NCI-H2029 (cell line): ENCODE results near the gene RHEX.
A peak's percentile ranks its signal among the peaks of the same experiment; 100 is the strongest.
"Not testable (repeated sequence)": the region's sequence is repeated elsewhere in the genome, so short reads cannot be mapped to it uniquely, and the experiment has no call there.

Experiments
- DNase-seq: peaks from one replicate; lab custom pipeline; 2025; lab: John Stamatoyannopoulos, UW

The RHEX gene

GRCh38 chr1:206052919-206053610 is at the start of gene RHEX:
Gene RHEX (plus strand): TSS chr1:206053173. CDS start chr1:206097829, 44,656 bp downstream.
- not testable (repeated sequence) for DNase-seq

GRCh38 chr1:206003854-206004800 is 48.8 kb upstream of the RHEX start:
- DNase-seq, result no peak

- peak; percentile 24 for DNase-seq
Measured at GRCh38 chr1:206004826-206005225, 48.1 kb upstream of the RHEX start.

GRCh38 chr1:206005234-206005633 is 47.7 kb upstream of the RHEX start:
- DNase-seq, result no peak

GRCh38 chr1:206005778-206006180 is 47.2 kb upstream of the RHEX start:
- no peak for DNase-seq

GRCh38 chr1:206006946-206007345 is 46.0 kb upstream of the RHEX start:
- no peak for DNase-seq

GRCh38 chr1:206010060-206010459 is 42.9 kb upstream of the RHEX start:
- DNase-seq, result no peak

- DNase-seq, result no peak
Measured at GRCh38 chr1:206011057-206011456, 41.9 kb upstream of the RHEX start.

GRCh38 chr1:206012086-206012859 is 40.7 kb upstream of the RHEX start:
- no peak for DNase-seq

- no peak for DNase-seq
Measured at GRCh38 chr1:206013026-206013795, 39.8 kb upstream of the RHEX start.

GRCh38 chr1:206014601-206015000 is 38.4 kb upstream of the RHEX start:
- no peak for DNase-seq

GRCh38 chr1:206015071-206015470 is 37.9 kb upstream of the RHEX start:
- DNase-seq, result no peak

- no peak for DNase-seq
Measured at GRCh38 chr1:206020393-206021007, 32.5 kb upstream of the RHEX start.

- DNase-seq, result no peak
Measured at GRCh38 chr1:206021008-206021625, 31.9 kb upstream of the RHEX start.

GRCh38 chr1:206021626-206022365 is 31.2 kb upstream of the RHEX start:
- no peak for DNase-seq

GRCh38 chr1:206022766-206023165 is 30.2 kb upstream of the RHEX start:
- no peak for DNase-seq

GRCh38 chr1:206023695-206024094 is 29.3 kb upstream of the RHEX start, which contains the start of gene CTSE:
Gene CTSE (minus strand): TSS chr1:206023895. CDS start chr1:206023791, 104 bp downstream.
- no peak for DNase-seq

GRCh38 chr1:206025283-206025820 is 27.6 kb upstream of the RHEX start:
- DNase-seq, result no peak

GRCh38 chr1:206029484-206029883 is 23.5 kb upstream of the RHEX start:
- DNase-seq, result no peak

GRCh38 chr1:206030191-206030590 is 22.8 kb upstream of the RHEX start:
- no peak for DNase-seq
